ENCODE measurements around the gene TNNT3. TPM values are rescaled to one million over a fixed set of nuclear protein-coding genes. Genes with fewer than 3 reads are reported as not detected.

Gene TNNT3
- total and polyA plus RNA-seq, 2 of the 4 experiments (the other 2 are of a cell fraction), result not detected

GRCh38 chr11:1932105-1932480 lies 12.6 kb downstream of the TNNT3 start:
- no peak overlapping the region for H2BK20ac ChIP-seq (ENCODE audit: low read depth, low read length)
- H2BK15ac ChIP-seq (ENCODE audit: low read depth, low read length), result no peak overlapping the region
- H3K4me2 ChIP-seq (ENCODE audit: low read depth, low read length), result no peak overlapping the region
- no peak for DNase-seq
- H4K5ac ChIP-seq (ENCODE audit: low read depth, low read length), result no peak overlapping the region
- H3K27ac ChIP-seq (ENCODE audit: insufficient read depth, low read length), result no peak overlapping the region
- no peak overlapping the region for H2AK9ac ChIP-seq (replicated peaks; ENCODE audit: low read depth, low read length, poor library complexity)
- no peak overlapping the region for H3K4me3 ChIP-seq (ENCODE audit: insufficient read depth, low read depth, low read length)
- H3K36me3 ChIP-seq (ENCODE audit: control insufficient read depth, insufficient read depth, low read length), result no peaks in the 10 kb centered on the region
- peaks cover 16% of the 10 kb centered on the region; the same call in 1 of the 2 replicates for H3K27me3 ChIP-seq (ENCODE audit: control insufficient read depth, insufficient read depth, low read length)
- BruUV-seq (replicated peaks), result no TSS peak
- 37% methylated on average over 4 of the region's 11 CpGs; no CpG with 5 or more reads in 1 of the 2 experiments for WGBS, 2 experiments (ENCODE audit: extremely low coverage in 2 of 2, insufficient read length in 1 of 2)
- H3K23ac ChIP-seq (ENCODE audit: low read depth, low read length), result no peak overlapping the region
- in situ Hi-C loops (cut with MboI; ENCODE audit: low sequenced_read_pairs) (no loop called here), intact Hi-C loops (cut with micrococcal nuclease) (no loop called here), dilution Hi-C loops (cut with HindIII; ENCODE audit: low sequenced_read_pairs, unreplicated experiment) (no loop called here)
- no peak overlapping the region for H2AK5ac ChIP-seq (ENCODE audit: low read depth, low read length)
- H3K18ac ChIP-seq (ENCODE audit: low read depth, low read length), result no peak overlapping the region
- H4K8ac ChIP-seq (ENCODE audit: low read depth in 2 of 2, low read length in 2 of 2), result no peak overlapping the region
- no peak overlapping the region for H3K9ac ChIP-seq (ENCODE audit: low read depth, low read length)
- H3K56ac ChIP-seq (ENCODE audit: extremely low read depth, insufficient read depth, low read length), result no peak overlapping the region
- POLR2A ChIA-PET (ENCODE audit: unreplicated experiment), result no interaction called here
- H3K4ac ChIP-seq (ENCODE audit: low read depth, low read length), result no peak overlapping the region
- H4K20me1 ChIP-seq (ENCODE audit: insufficient read depth, low read length), result no peaks in the 10 kb centered on the region
- TF ChIP-seq ELK1 (IDR thresholded peaks at IDR 0.05; ENCODE audit: borderline replicate concordance, low read depth, low read length), result no peak
- TF ChIP-seq CHD1 (IDR thresholded peaks at IDR 0.05; ENCODE audit: low read depth, low read length), result no peak
- no peak for TF ChIP-seq SMC3 (IDR thresholded peaks at IDR 0.05; ENCODE audit: low read depth, low read length)
- no peak for TF ChIP-seq MAFK (IDR thresholded peaks at IDR 0.05; ENCODE audit: low read depth, low read length)
- TF ChIP-seq MXI1 (IDR thresholded peaks at IDR 0.05; ENCODE audit: borderline replicate concordance, low read depth, low read length), result no peak
- no peak for TF ChIP-seq RCOR1 (IDR thresholded peaks at IDR 0.05; ENCODE audit: insufficient replicate concordance, low read length)
- no peak for TF ChIP-seq RAD21 (IDR thresholded peaks at IDR 0.05; ENCODE audit: low read length)
- no peak for TF ChIP-seq POLR2A (IDR thresholded peaks at IDR 0.05; ENCODE audit: low read depth, low read length)
- no peak for TF ChIP-seq USF2 (IDR thresholded peaks at IDR 0.05; ENCODE audit: low read depth, low read length)
- TF ChIP-seq BHLHE40 (IDR thresholded peaks at IDR 0.05; ENCODE audit: low read depth, low read length), result no peak
- no peak for TF ChIP-seq CTCF (conservative IDR thresholded peaks at IDR 0.05; ENCODE audit: low read depth, low read length)
- H2BK120ac ChIP-seq (ENCODE audit: low read depth, low read length), result no peak overlapping the region
- ATAC-seq (ENCODE audit: low read depth), result no peak
- no peak overlapping the region for H2BK5ac ChIP-seq (ENCODE audit: low read depth, low read length, poor library complexity, severe bottlenecking)
- H3K79me1 ChIP-seq (ENCODE audit: low read depth in 1 of 2, low read length in 2 of 2), result no peaks in the 10 kb centered on the region
- no peaks in the 10 kb centered on the region for H3K9me1 ChIP-seq (ENCODE audit: insufficient read depth, low read length)
- no peaks in the 10 kb centered on the region for H3K4me1 ChIP-seq (ENCODE audit: control insufficient read depth, insufficient read depth, low read length)
- no peak overlapping the region for H2AFZ ChIP-seq (replicated peaks; ENCODE audit: low read length, poor library complexity)
- no peaks in the 10 kb centered on the region for H3K9me3 ChIP-seq (ENCODE audit: control insufficient read depth, insufficient read depth, low read length)
- CTCF ChIA-PET, result no interaction called here
- H4K91ac ChIP-seq (ENCODE audit: insufficient read depth, low read depth, low read length), result no peak overlapping the region
- H3K14ac ChIP-seq (replicated peaks; ENCODE audit: low read depth, low read length), result no peak overlapping the region

Data from IMR-90 (cell line).